ENCODE measurements around the gene PRMT3. TPM values are rescaled to one million over a fixed set of nuclear protein-coding genes. Genes with fewer than 3 reads are reported as not detected.

The PRMT3 gene
- total and polyA plus RNA-seq, 3 experiments from 2014 or later = 5.4 to 54.4 (median 50.0) TPM

DNA sequence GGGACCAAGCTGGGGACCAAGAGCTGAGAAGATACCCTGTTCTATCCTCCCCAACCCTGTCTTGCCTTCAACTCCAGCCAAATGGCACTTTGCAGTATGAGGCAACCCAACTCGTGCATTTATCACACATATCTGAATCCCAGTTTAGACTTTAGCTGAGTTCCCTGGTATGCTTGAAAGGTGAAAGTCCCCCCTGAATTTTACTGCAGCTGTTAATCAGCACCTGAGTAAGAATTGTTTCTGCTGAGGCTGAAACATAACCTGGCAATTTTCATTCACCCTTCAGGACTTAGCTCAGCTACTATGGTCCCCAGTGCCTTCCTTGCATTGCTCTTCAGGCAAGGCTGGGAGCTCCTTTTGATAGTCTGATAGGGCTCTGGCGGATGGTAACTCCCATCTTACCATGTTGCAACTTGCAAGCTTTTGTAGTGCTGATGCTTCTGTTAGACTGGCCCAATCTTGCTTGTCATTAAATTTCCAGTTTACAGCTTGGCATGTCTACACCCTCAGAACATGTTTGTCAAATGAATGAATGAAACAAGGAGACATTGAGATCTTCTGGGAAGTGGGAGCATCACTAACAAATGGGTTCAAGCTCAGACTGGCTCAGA, 147.9 kb downstream of the PRMT3 start:
- H3K36me3 ChIP-seq (ENCODE audit: insufficient read depth, low read length) = no peaks in the 10 kb centered on the region
- Mint-ChIP-seq H3K27me3 (peaks cover 9 to 42% of the 10 kb centered on the region in 2 donors), H3K27ac (no peak overlapping the region), H3K4me3 (no peak overlapping the region), H3K36me3 (no peaks in the 10 kb centered on the region), H3K4me1 (peaks cover 0 to 5% (median 0%) of the 10 kb centered on the region in 3 donors), H3K9me3 (peaks cover 0 to 12% (median 9%) of the 10 kb centered on the region in 5 donors)
- no peak for DNase-seq
- no peak overlapping the region for H3K4me3 ChIP-seq (ENCODE audit: low read length)
- no peak overlapping the region for H3K27ac ChIP-seq (ENCODE audit: low read depth, low read length)
- H3K4me1 ChIP-seq (ENCODE audit: insufficient read depth, low read length) = no peaks in the 10 kb centered on the region
- ChIA-PET POLR2A (no interaction called here), CTCF (no interaction called here)
- H3K9me3 ChIP-seq (ENCODE audit: low read length) = no peaks in the 10 kb centered on the region
- no peaks in the 10 kb centered on the region for H3K27me3 ChIP-seq (ENCODE audit: insufficient read depth, low read length, poor library complexity, severe bottlenecking)

DNA sequence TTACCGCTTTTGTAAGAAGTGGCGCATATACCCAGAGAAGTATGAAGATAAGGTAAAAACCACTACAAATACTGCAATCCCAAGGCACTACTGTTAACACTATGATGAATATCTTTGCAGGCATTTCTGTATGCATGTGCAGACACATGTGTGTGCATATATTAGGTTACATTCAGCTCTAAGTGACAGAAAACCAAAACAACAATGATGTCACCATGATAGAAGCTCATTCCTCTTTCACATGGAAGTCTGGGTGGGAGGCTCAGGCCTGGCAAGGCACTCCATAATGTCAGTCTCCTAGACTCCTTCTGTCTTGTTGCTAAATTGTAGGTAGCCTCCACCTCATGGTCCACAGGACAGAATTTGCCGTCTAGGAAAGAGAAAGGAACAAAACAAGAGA, 148.8 kb downstream of the PRMT3 start:
- ChIA-PET POLR2A (no interaction called here), CTCF (no interaction called here)
- no peak overlapping the region for H3K27ac ChIP-seq (ENCODE audit: low read depth, low read length)
- no peaks in the 10 kb centered on the region for H3K36me3 ChIP-seq (ENCODE audit: insufficient read depth, low read length)
- peaks cover 10 to 43% of the 10 kb centered on the region in 2 donors for H3K27me3 Mint-ChIP-seq
- no peaks in the 10 kb centered on the region for H3K4me1 ChIP-seq (ENCODE audit: insufficient read depth, low read length)
- no peak overlapping the region for H3K27ac Mint-ChIP-seq
- no peak for DNase-seq
- no peaks in the 10 kb centered on the region for H3K27me3 ChIP-seq (ENCODE audit: insufficient read depth, low read length, poor library complexity, severe bottlenecking)
- no peaks in the 10 kb centered on the region for H3K36me3 Mint-ChIP-seq
- H3K9me3 ChIP-seq (ENCODE audit: low read length) = no peaks in the 10 kb centered on the region
- no peak overlapping the region for H3K4me3 Mint-ChIP-seq
- H3K4me3 ChIP-seq (ENCODE audit: low read length) = no peak overlapping the region
- peaks cover 0 to 12% (median 9%) of the 10 kb centered on the region in 5 donors for H3K9me3 Mint-ChIP-seq
- H3K4me1 Mint-ChIP-seq = no peaks in the 10 kb centered on the region

DNA sequence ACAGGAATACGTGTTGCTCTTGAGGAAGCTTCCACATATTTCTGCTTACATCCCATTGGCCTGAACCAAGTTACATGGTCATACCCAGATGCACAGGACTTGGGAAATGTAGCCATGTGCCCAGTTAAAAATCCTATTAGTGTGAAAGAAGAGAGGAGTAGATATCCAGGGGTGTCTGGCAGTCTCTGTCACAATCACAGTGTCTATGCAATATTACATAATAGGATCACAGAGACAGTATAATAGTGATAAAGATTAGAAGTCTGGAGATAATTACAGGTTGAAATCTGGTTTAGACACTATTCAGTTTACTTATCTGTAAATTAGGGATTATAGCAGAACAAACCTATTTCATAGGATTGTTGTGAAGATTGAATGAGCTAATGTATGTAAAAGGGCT, 149.3 kb downstream of the PRMT3 start:
- H3K27me3 ChIP-seq (ENCODE audit: insufficient read depth, low read length, poor library complexity, severe bottlenecking) = no peaks in the 10 kb centered on the region
- H3K4me3 ChIP-seq (ENCODE audit: low read length) = no peak overlapping the region
- no peak overlapping the region for H3K27ac ChIP-seq (ENCODE audit: low read depth, low read length)
- H3K27ac Mint-ChIP-seq = no peak overlapping the region
- ChIA-PET CTCF (no interaction called here), POLR2A (no interaction called here)
- no peaks in the 10 kb centered on the region for H3K4me1 ChIP-seq (ENCODE audit: insufficient read depth, low read length)
- H3K4me3 Mint-ChIP-seq = no peak overlapping the region
- peaks cover 11 to 45% of the 10 kb centered on the region in 2 donors for H3K27me3 Mint-ChIP-seq
- H3K36me3 Mint-ChIP-seq = no peaks in the 10 kb centered on the region
- no peaks in the 10 kb centered on the region for H3K4me1 Mint-ChIP-seq
- no peak for DNase-seq
- no peaks in the 10 kb centered on the region for H3K9me3 ChIP-seq (ENCODE audit: low read length)
- H3K9me3 Mint-ChIP-seq = peaks cover 0 to 12% (median 9%) of the 10 kb centered on the region in 5 donors
- H3K36me3 ChIP-seq (ENCODE audit: insufficient read depth, low read length) = no peaks in the 10 kb centered on the region

DNA sequence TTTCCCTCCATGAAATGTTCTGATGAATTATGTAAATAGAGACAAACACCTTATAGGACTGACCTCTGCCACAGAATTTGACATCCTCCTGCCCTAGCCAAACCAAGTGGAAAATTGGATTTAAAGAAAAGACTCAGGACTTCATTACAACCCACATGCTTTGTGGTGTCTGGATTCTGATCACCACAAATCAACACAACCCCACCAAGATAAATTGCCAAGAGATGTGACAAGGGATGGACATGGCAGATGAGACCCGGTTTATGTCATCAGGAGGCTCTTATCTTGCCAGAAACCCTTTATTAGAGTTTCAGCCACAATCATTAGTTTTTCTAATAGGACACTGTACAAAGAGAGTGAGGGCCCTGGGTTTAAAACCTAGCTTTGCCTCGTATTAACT, 154.0 kb downstream of the PRMT3 start:
- Histone ChIP-seq H3K27me3 (ENCODE audit: insufficient read depth, low read length, poor library complexity, severe bottlenecking) (no peaks in the 10 kb centered on the region), H3K4me3 (ENCODE audit: low read length) (no peak overlapping the region), H3K4me1 (ENCODE audit: insufficient read depth, low read length) (no peaks in the 10 kb centered on the region), H3K9me3 (ENCODE audit: low read length) (no peaks in the 10 kb centered on the region), H3K27ac (ENCODE audit: low read depth, low read length) (no peak overlapping the region), H3K36me3 (ENCODE audit: insufficient read depth, low read length) (no peaks in the 10 kb centered on the region)
- Mint-ChIP-seq H3K9me3 (peaks cover 0 to 10% (median 9%) of the 10 kb centered on the region in 5 donors), H3K27me3 (peaks cover 8 to 21% of the 10 kb centered on the region in 2 donors), H3K27ac (no peak overlapping the region), H3K4me3 (no peak overlapping the region), H3K4me1 (no peaks in the 10 kb centered on the region), H3K36me3 (no peaks in the 10 kb centered on the region)
- CTCF ChIA-PET = no interaction called here
- DNase-seq = no peak
- POLR2A ChIA-PET = no interaction called here

DNA sequence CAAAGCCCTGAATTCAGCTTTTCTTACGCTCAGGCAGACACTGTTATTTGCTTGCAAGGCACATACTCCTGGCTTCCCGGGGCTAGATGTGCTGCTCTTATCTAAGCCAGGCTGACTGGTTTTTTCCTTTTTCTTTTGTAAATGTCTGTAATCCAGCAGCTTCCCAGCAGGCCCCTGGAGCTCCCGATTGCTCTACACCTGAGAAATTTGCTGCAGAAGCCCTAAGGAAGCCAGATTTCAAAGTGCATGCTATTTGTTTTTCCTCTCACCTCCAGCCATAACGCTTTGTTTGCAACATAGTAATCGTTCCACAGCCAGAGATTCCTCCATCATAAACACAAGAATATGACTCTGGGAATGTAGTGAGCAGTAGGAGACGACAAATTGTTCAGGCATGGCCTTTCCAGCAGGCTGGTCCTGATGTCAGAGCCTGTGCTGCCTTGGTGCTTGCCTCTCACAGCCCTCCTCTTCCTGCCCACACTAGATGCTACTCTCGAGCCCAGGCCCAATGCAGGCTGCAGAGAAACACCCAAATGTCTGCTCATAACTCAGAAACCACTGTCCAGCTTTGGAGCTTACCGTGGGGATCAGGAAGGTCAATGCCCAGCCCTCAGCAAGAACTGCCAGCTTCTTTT, 157.2 kb downstream of the PRMT3 start:
- Histone ChIP-seq H3K4me3 (ENCODE audit: low read length) (no peak overlapping the region), H3K27ac (ENCODE audit: low read depth, low read length) (no peak overlapping the region), H3K36me3 (ENCODE audit: insufficient read depth, low read length) (no peaks in the 10 kb centered on the region), H3K9me3 (ENCODE audit: low read length) (no peaks in the 10 kb centered on the region), H3K4me1 (ENCODE audit: insufficient read depth, low read length) (no peaks in the 10 kb centered on the region), H3K27me3 (ENCODE audit: insufficient read depth, low read length, poor library complexity, severe bottlenecking) (no peaks in the 10 kb centered on the region)
- Mint-ChIP-seq H3K4me3 (no peak overlapping the region), H3K9me3 (no peaks in the 10 kb centered on the region), H3K36me3 (no peaks in the 10 kb centered on the region), H3K4me1 (no peaks in the 10 kb centered on the region), H3K27ac (no peak overlapping the region), H3K27me3 (peaks cover 2 to 8% of the 10 kb centered on the region in 2 donors)
- no peak for DNase-seq
- ChIA-PET POLR2A (no interaction called here), CTCF (no interaction called here)

DNA sequence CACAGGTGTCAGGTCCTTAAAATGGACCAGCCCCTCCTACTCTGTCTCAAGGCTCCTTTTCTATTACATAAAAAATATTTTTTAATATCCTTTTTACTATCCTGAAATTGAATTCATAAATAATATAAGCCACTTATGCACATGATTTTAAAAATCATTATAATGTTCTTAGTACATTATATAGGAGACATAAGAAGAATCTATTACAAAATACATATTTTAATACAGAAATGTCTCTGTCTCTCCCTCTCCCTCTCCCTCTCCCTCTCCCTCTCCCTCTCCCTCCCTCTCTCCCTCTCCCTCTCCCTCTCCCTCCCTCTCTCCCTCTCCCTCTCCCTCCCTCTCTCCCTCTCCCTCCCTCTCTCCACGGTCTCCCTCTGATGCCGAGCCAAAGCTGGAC, 159.9 kb downstream of the PRMT3 start:
- ChIA-PET POLR2A (no interaction called here), CTCF (no interaction called here)
- Histone ChIP-seq H3K4me1 (ENCODE audit: insufficient read depth, low read length) (no peaks in the 10 kb centered on the region), H3K4me3 (ENCODE audit: low read length) (no peak overlapping the region), H3K27me3 (ENCODE audit: insufficient read depth, low read length, poor library complexity, severe bottlenecking) (no peaks in the 10 kb centered on the region), H3K27ac (ENCODE audit: low read depth, low read length) (no peak overlapping the region), H3K36me3 (ENCODE audit: insufficient read depth, low read length) (no peaks in the 10 kb centered on the region), H3K9me3 (ENCODE audit: low read length) (no peaks in the 10 kb centered on the region)
- DNase-seq = no peak
- H3K4me1 Mint-ChIP-seq = no peaks in the 10 kb centered on the region
- H3K36me3 Mint-ChIP-seq = no peaks in the 10 kb centered on the region
- no peak overlapping the region for H3K27ac Mint-ChIP-seq
- peaks cover 5 to 11% of the 10 kb centered on the region in 2 donors for H3K27me3 Mint-ChIP-seq
- H3K4me3 Mint-ChIP-seq = no peak overlapping the region
- H3K9me3 Mint-ChIP-seq = peaks cover 0 to 2% (median 0%) of the 10 kb centered on the region in 5 donors

DNA sequence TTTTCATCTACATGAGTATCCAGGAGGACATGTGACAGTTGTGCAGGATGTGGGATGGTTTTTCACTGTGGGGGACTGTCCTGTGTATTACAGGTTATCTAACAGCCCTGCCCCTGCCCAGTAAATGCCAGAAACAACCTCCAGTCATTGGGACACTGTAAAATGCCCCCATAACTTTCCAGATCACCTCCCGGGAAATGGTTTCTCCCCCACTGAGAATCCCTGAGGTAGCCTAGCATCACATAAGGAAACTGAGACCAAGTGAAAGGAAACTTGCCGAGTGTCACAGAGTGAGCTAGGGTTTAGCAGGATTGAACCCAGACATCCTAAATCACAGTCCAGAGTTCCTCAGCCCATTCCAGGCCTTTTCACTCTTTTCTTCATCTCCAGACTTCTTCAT, 163.6 kb downstream of the PRMT3 start:
- Histone ChIP-seq H3K4me1 (ENCODE audit: insufficient read depth, low read length) (no peaks in the 10 kb centered on the region), H3K9me3 (ENCODE audit: low read length) (no peaks in the 10 kb centered on the region), H3K27ac (ENCODE audit: low read depth, low read length) (no peak overlapping the region), H3K4me3 (ENCODE audit: low read length) (no peak overlapping the region), H3K36me3 (ENCODE audit: insufficient read depth, low read length) (no peaks in the 10 kb centered on the region), H3K27me3 (ENCODE audit: insufficient read depth, low read length, poor library complexity, severe bottlenecking) (no peaks in the 10 kb centered on the region)
- no peaks in the 10 kb centered on the region for H3K4me1 Mint-ChIP-seq
- H3K27me3 Mint-ChIP-seq = peaks cover 5 to 15% of the 10 kb centered on the region in 2 donors
- H3K9me3 Mint-ChIP-seq = peaks cover 0 to 2% (median 0%) of the 10 kb centered on the region in 5 donors
- DNase-seq = no peak
- ChIA-PET CTCF (no interaction called here), POLR2A (no interaction called here)
- no peak overlapping the region for H3K4me3 Mint-ChIP-seq
- no peak overlapping the region for H3K27ac Mint-ChIP-seq
- peaks cover 0 to 1% (median 0%) of the 10 kb centered on the region in 3 donors for H3K36me3 Mint-ChIP-seq

DNA sequence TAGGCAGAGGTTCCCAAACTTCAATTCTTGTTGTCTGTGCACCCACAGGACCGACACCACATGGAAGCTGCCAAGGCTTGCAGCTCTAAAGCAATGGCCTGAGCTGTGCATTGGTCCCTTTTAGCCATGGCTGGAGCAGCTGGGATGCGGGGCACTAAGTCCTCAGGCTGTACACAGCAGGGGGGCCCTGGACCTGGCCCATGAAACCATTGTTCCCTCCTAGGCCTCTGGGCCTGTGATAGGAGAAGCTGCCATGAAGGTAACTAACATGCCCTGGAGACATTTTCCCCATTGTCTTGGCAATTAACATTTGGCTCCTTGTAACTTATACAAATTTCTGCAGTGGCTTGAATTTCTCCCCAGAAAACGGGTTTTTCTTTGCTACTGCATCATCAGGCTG, 168.3 kb downstream of the PRMT3 start:
- no peaks in the 10 kb centered on the region for H3K9me3 ChIP-seq (ENCODE audit: low read length)
- H3K27ac ChIP-seq (ENCODE audit: low read depth, low read length) = no peak overlapping the region
- H3K27me3 ChIP-seq (ENCODE audit: insufficient read depth, low read length, poor library complexity, severe bottlenecking) = no peaks in the 10 kb centered on the region
- ChIA-PET POLR2A (no interaction called here), CTCF (no interaction called here)
- peaks cover 7 to 21% of the 10 kb centered on the region in 2 donors for H3K27me3 Mint-ChIP-seq
- H3K27ac Mint-ChIP-seq = no peak overlapping the region
- no peaks in the 10 kb centered on the region for H3K4me1 Mint-ChIP-seq
- H3K4me3 ChIP-seq (ENCODE audit: low read length) = no peak overlapping the region
- H3K9me3 Mint-ChIP-seq = peaks cover 0 to 5% (median 3%) of the 10 kb centered on the region in 5 donors
- no peaks in the 10 kb centered on the region for H3K4me1 ChIP-seq (ENCODE audit: insufficient read depth, low read length)
- H3K4me3 Mint-ChIP-seq = no peak overlapping the region
- no peak for DNase-seq
- H3K36me3 ChIP-seq (ENCODE audit: insufficient read depth, low read length) = no peaks in the 10 kb centered on the region
- H3K36me3 Mint-ChIP-seq = peaks cover 0 to 5% (median 0%) of the 10 kb centered on the region in 3 donors
